OCI-LY1 (cell line): ENCODE measurements around the gene PTPRN2.

ENCODE experiments used
- H2AFZ ChIP-seq: fragments of 200-600 bp; sonication (generic), shearing (Covaris generic); 2 replicates; pipeline ENCODE4 v1.6.0; 2014; ENCODE audit warnings: antibody characterized with exemption, mild to moderate bottlenecking, low read length
- H3F3A ChIP-seq: fragments of 200-600 bp; sonication (generic), shearing (Covaris generic); 2 replicates; pipeline ENCODE4 v1.6.0; 2014; ENCODE audit warnings: mild to moderate bottlenecking, antibody characterized with exemption, low read length, moderate library complexity; ENCODE audit not compliant: insufficient read depth
- H3K27ac ChIP-seq: fragments of 200-600 bp; sonication (generic); 2 replicates; pipeline ENCODE4 v1.5.1; 2014; ENCODE audit warnings: low read length, mixed run types, mild to moderate bottlenecking, low read depth; ENCODE audit not compliant: poor library complexity, severe bottlenecking
- H3K27me3 ChIP-seq: fragments of 200-600 bp; sonication (generic); 2 replicates; pipeline ENCODE4 v1.6.0; 2014; ENCODE audit warnings: antibody characterized with exemption, mild to moderate bottlenecking, low read length, moderate library complexity; ENCODE audit not compliant: insufficient read depth
- H3K36me3 ChIP-seq: fragments of 200-600 bp; sonication (generic); 2 replicates; pipeline ENCODE4 v1.6.1; 2014; ENCODE audit warnings: mild to moderate bottlenecking, antibody characterized with exemption, low read length, moderate library complexity, mixed read lengths; ENCODE audit not compliant: insufficient read depth
- H3K4me1 ChIP-seq: fragments of 200-600 bp; sonication (generic); 2 replicates; pipeline ENCODE4 v1.5.1; 2014; ENCODE audit warnings: mild to moderate bottlenecking, low read length, moderate library complexity; ENCODE audit not compliant: insufficient read depth, severe bottlenecking
- H3K4me2 ChIP-seq: fragments of 200-600 bp; sonication (generic), shearing (Covaris generic); 2 replicates; pipeline ENCODE4 v1.6.1; 2014; ENCODE audit warnings: low read length
- H3K4me3 ChIP-seq: fragments of 200-600 bp; sonication (generic); 2 replicates; pipeline ENCODE4 v1.5.1; 2014; ENCODE audit warnings: low read length, low read depth, mild to moderate bottlenecking, mixed read lengths; ENCODE audit not compliant: poor library complexity, severe bottlenecking
- H3K79me2 ChIP-seq: fragments of 200-600 bp; shearing (Covaris generic); 2 replicates; pipeline ENCODE4 v1.6.1; 2016; ENCODE audit warnings: mixed run types, low read length, mixed read lengths; ENCODE audit not compliant: insufficient read depth
- H3K9ac ChIP-seq: fragments of 200-600 bp; sonication (generic), shearing (Covaris generic); 2 replicates; pipeline ENCODE4 v1.6.1; 2014; ENCODE audit warnings: mild to moderate bottlenecking, low read length, mixed read lengths
- H3K9me2 ChIP-seq: fragments of 200-600 bp; sonication (generic), shearing (Covaris generic); 2 replicates; pipeline ENCODE4 v1.6.1; 2014; ENCODE audit warnings: low read depth, mild to moderate bottlenecking, low read length, mixed read lengths
- H3K9me3 ChIP-seq: fragments of 200-600 bp; shearing (Covaris generic); 2 replicates; pipeline ENCODE4 v1.6.1; 2014; ENCODE audit warnings: low read length, mixed read lengths
- H4K20me1 ChIP-seq: fragments of 200-600 bp; sonication (generic), shearing (Covaris generic); 2 replicates; pipeline ENCODE4 v1.6.0; 2016; ENCODE audit warnings: mild to moderate bottlenecking, low read length; ENCODE audit not compliant: insufficient read depth
- CTCF ChIP-seq: fragments of 200-600 bp; sonication (generic), shearing (Covaris generic); IDR thresholded peaks from 2 replicates; pipeline ENCODE4 v1.5.1; 2017; ENCODE audit warnings: mild to moderate bottlenecking, antibody characterized with exemption, low read length, moderate library complexity, mixed read lengths
- EZH2 ChIP-seq: fragments of 200-600 bp; sonication (generic), shearing (Covaris generic); IDR thresholded peaks from 2 replicates; pipeline ENCODE4 v1.8.0; 2017; ENCODE audit warnings: borderline replicate concordance, mixed run types, mild to moderate bottlenecking, antibody characterized with exemption, low read length, moderate library complexity, mixed read lengths

PTPRN2 gene

GRCh38 chr7:157767506-157768197 lies 820.0 kb downstream of the PTPRN2 start:
- no peak overlapping the region for H3K4me3 ChIP-seq
- no peaks in the 10 kb centered on the region for H3F3A ChIP-seq
- no peaks in the 10 kb centered on the region; the same call in 1 of the 2 replicates for H3K27me3 ChIP-seq
- H3K9me3 ChIP-seq = no peaks in the 10 kb centered on the region; the same call in 1 of the 2 replicates
- no peak overlapping the region for H2AFZ ChIP-seq
- no peaks in the 10 kb centered on the region for H3K79me2 ChIP-seq
- no peaks in the 10 kb centered on the region for H3K4me1 ChIP-seq
- TF ChIP-seq CTCF = no peak
- TF ChIP-seq EZH2 = no peak
- H3K27ac ChIP-seq = no peak overlapping the region
- H4K20me1 ChIP-seq = no peaks in the 10 kb centered on the region
- no peaks in the 10 kb centered on the region for H3K36me3 ChIP-seq
- H3K9ac ChIP-seq = no peak overlapping the region
- H3K9me2 ChIP-seq = no peaks in the 10 kb centered on the region
- H3K4me2 ChIP-seq = no peak overlapping the region

GRCh38 chr7:157766098-157766497 lies 821.5 kb downstream of the PTPRN2 start:
- H3F3A ChIP-seq = no peaks in the 10 kb centered on the region
- no peak overlapping the region for H3K4me3 ChIP-seq
- H3K9ac ChIP-seq = no peak overlapping the region
- H3K4me1 ChIP-seq = no peaks in the 10 kb centered on the region
- H3K4me2 ChIP-seq = no peak overlapping the region
- H3K27ac ChIP-seq = no peak overlapping the region
- no peaks in the 10 kb centered on the region for H3K36me3 ChIP-seq
- no peaks in the 10 kb centered on the region for H3K27me3 ChIP-seq
- no peak overlapping the region for H2AFZ ChIP-seq
- no peaks in the 10 kb centered on the region for H3K9me2 ChIP-seq
- H3K79me2 ChIP-seq = no peaks in the 10 kb centered on the region
- no peaks in the 10 kb centered on the region for H4K20me1 ChIP-seq
- H3K9me3 ChIP-seq = no peaks in the 10 kb centered on the region; the same call in 1 of the 2 replicates
- no peak for TF ChIP-seq CTCF
- no peak for TF ChIP-seq EZH2

- H3K4me3 ChIP-seq = no peak overlapping the region
- H3F3A ChIP-seq = no peaks in the 10 kb centered on the region
- no peak overlapping the region for H3K9ac ChIP-seq
- no peak overlapping the region for H3K27ac ChIP-seq
- TF ChIP-seq CTCF (no peak), EZH2 (no peak)
- H2AFZ ChIP-seq = no peak overlapping the region
- H3K9me2 ChIP-seq = no peaks in the 10 kb centered on the region
- H3K79me2 ChIP-seq = no peaks in the 10 kb centered on the region
- no peaks in the 10 kb centered on the region for H3K4me1 ChIP-seq
- H3K27me3 ChIP-seq = no peaks in the 10 kb centered on the region
- no peak overlapping the region for H3K4me2 ChIP-seq
- no peaks in the 10 kb centered on the region for H4K20me1 ChIP-seq
- no peaks in the 10 kb centered on the region for H3K36me3 ChIP-seq
- no peaks in the 10 kb centered on the region; the same call in 1 of the 2 replicates for H3K9me3 ChIP-seq
These were observed 822.6 kb downstream of the PTPRN2 start for GRCh38 chr7:157764946-157765537.
